GM21515 (cell line): Measurements from ENCODE around the gene COL19A1.

Experiments used
- ATAC-seq: cut with Tn5 transposase; IDR thresholded peaks from one replicate; pipeline ENCODE4 v1.9.1; 2021; ENCODE audit not compliant: unreplicated experiment

Gene COL19A1

DNA sequence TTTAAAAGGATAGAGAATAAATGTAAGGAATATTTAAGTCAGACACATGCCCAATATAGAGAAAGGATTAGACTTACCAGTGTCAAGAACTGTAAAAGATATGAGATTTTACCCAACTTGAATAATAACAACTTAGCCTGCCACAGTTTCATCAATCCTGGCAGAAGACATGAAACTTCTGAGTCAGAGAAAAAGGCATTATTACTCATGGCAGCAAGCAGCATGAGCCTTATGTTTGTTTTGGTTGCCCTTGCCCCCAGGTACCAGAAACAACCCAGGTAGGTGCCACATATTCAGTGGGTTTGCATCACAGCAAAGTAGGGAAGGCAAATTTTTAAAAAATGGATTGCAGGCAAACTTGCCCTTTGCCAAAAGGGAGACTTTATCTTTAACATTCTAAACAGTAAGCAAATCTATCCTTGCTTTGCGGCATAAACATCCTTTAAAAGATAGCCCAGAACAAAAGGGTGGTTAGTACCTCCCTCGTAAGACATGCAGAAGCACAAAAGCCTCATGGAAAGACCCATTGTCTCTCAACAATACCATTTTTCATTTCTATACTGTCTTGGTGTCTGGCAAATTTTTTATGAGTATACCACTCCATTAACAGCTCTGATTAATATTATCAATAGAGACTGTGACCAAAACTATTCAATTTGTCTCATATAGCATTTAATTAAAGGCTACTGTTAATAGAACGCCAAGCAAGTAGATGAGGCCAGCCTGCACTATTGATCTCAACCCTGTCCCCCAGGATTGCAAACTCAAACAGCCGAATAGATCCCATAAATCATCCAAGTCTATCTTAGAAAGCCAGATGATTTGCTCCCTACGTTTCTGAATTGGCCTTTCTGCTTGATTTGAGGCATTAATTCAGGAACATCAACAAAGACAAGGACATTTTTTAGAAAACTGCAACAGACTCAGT is 185.1 kb downstream of the COL19A1 start:
- ATAC-seq = no peak

DNA sequence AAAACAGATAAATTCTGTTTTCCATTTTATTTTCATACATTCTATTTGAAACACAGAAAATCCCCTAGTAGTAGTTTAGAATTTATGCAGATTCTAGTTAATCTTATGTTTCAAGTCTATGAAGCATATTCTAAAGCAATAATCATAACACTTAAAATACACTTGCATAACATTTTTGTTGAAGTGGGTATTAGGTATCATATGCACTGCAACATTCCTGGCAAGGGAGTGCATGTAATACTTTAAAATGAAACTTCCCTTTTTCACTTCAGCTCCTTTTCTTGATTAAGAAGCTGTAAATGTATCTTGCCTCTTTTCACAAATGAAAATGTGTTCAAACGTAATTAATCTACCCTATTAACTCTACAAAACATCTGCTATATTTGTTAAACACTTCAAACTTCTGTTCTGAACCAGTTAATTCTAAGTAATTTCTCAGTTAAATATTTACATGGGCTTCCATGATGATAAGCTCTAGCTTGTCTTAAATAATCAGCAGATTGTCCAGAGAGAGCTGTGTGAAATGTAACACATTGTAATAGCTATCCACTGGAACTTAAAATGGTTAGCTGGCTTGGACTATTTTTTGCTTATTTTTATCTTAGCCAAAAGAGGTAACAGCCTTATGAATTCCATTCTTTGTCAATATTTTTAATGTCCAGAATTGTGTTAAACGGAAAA is 192.8 kb downstream of the COL19A1 start:
- no peak for ATAC-seq

DNA sequence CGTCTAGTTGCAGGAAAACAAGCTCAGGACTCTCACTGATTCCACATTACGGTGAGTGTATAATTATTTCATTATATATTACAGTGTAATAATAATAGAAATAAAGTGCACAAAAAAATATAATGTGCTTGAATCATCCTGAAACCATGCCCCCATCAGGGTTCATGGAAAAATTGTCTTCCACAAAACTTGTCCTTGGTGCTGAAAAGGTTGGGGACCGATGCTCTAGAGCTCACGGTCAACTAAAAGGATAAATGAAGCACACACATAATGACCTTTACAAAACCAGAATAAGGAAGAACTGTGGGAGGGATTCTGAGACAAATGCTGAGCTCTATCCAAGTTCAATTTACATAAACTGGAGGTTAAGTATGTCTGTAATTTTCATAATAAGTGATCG is 194.3 kb downstream of the COL19A1 start:
- no peak for ATAC-seq

DNA sequence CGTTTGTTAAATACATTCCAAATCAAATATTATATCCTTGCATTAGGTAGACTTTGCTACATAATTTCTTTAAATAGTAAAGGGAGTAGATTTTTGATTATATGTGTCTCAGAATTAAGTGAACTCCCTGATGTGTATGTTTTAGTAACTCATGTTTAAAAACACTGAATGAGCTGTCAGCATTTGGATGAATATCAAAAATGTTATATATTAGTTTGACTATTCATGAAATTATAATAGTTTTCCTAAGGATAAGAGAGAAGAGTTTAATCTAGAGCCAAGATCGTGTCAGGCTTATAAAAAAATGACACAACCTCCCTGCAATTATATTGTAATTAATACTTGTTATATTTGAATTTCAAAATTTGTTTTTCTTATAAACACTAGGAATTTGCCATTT is 195.2 kb downstream of the COL19A1 start:
- no peak for ATAC-seq

DNA sequence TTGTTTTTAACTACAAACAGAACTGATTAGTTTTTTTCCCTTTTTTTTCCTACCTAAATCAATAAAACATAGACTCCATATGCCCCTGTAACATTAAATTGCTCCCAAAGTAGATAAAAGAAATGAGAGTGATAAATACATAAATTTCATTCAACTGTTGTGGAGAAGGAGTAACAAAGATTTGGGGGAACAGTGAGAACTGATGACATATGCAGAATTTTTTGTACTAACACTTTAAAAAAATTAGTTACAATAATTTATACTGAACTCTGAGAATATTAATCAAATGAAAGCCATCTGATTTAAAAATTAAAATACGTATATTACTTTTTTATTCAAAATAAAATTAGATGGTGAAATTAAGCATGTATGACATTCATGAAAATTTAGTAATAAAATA is 195.7 kb downstream of the COL19A1 start:
- no peak for ATAC-seq

DNA sequence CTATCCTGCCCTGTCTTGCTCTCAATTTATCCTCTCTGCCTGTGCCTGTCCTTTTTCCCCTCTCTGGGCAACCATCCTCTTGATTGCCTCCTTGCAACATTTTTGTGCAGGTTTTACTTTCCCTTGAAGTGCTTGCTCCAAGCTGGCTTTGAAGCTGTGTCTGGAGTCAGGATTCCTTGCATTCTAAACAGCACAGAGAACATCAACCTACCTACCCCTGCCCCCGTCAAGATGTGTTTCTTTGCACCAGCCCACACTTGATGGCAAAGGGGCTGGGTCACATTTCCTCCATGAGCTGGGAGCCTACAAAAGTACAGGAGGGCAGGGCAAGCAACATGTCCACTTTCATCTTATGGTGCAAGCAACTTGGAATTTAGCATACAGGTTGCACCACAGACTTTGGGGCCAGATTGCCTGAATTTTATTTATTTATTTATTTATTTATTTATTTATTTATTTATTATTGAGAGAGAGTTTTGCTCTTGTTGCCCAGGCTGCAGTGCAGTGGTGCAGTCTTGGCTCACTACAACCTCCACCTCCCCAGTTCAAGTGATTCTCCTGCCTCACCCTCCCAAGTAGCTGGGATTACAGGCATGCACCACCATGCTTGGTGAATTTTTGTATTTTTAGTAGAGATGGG is 206.3 kb downstream of the COL19A1 start:
- ATAC-seq = no peak

DNA sequence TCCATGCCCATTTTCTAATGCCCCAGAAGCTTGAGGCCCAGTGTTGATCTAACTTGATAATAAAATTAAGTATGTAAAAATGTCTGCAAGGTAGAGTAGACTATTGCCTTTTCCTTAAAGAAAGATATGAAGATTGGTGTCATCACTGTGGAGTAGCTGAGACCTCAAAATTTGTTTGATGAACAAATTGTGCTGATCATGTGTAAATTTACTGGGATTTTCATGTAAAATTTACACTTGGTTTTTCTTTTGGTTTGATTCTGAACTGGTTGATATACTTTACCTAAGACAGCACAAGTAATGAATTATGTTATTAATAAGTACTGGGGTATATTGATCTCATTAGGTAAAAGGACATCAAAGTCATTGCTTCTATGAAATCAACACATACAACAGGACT is 207.3 kb downstream of the COL19A1 start:
- ATAC-seq = no peak

DNA sequence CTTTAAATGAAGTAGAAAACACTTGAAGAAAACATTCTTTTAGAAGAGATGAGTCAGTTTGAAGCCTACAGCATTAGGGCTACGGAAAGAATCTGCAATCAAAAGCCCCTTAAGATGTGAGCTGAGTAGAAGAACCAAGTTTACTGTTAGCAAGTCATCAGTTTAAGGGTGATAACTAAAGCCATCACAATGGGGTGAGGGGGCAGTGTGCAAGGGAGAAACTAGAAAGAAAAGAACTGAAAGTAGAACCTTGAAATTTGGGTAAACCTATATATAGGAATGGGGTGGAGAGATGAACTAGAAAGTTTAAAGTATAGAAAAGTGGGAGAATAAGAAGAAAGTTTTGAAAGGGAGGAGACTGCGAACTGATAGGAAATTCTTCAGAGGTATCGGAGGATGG is 212.9 kb downstream of the COL19A1 start:
- no peak for ATAC-seq

DNA sequence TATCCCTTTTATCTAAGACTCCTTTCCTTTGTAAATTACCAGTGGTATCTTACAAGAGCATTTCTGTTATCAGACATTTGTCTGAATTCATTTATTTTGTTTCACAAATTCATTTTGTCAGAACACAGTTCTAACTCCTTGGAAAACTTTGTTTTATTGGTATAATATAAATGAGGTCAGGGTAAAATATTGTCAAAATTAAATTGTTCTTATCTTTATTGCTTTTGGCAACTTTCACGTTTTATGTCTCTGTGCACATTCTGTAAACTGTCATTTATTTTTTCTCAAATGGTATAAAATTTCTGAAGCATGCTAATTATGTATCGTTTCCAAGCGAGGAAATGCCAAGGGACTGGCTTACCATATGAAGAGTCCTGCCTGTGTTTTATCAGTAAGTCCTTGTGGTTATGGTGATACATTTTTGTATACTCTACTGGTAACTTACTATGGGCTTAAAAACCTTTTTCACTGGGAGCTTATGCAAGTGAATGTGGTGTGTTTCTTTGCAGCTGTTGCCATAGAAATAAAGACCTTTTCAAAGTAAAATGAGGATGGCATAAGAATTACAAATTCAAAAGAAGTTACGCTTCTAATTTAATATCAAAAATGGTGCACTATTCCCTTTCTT is 214.2 kb downstream of the COL19A1 start:
- ATAC-seq = no peak

DNA sequence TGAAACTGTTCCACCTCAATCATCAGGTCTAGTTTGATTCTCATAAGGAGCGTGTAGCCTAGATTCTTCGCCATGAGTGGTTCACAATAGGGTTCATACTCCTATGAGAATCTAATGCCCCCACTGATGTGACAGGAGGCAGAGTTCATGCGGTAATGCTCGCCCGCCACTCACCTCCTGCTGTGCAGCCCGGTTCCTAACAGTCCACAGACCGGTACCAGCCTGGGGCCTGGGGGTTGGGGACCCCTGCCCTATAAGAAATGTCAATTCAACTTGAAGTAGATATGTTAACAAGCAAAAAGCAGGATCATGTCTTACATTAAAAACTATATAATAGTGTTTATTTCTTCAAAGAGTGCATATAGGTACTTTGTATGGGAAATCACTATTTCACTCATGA is 216.5 kb downstream of the COL19A1 start:
- ATAC-seq = no peak

DNA sequence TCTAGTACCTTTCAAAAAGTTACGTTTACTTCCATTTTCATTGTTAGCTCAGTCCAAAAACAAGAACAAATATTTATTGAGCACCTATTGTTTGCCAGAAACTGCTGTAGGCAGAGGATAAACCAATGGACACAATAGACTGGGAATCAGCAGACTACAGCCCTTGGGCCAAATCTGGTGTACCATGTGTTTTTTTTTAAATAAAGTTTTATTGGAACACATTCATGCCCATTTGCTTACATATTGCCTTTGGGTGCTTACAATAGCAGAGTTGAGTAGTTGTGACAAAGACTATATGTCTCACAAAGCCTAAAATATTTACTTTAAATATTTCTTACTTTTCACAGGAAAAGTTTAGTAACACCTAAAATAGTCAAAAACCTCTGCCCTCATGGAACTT is 220.4 kb downstream of the COL19A1 start:
- ATAC-seq = no peak

DNA sequence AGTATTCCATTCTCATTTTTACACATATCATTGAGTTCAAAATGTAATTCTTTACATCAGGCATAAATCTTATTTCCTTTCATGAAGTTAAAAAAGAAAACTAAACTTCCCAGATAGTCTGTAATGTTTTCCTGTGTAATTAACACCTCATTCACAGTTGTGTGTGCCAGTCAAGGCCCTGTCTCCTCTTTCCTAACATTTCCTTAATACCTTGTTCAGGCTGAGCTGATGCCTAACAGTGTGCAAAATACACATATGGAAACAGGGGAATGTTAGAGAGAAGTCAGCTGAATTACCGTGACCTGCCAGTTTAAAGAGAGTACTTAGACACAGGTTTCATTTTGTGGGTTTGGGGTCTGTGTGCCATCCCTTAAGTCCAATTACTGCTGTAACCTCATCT is 227.8 kb downstream of the COL19A1 start:
- no peak for ATAC-seq

DNA sequence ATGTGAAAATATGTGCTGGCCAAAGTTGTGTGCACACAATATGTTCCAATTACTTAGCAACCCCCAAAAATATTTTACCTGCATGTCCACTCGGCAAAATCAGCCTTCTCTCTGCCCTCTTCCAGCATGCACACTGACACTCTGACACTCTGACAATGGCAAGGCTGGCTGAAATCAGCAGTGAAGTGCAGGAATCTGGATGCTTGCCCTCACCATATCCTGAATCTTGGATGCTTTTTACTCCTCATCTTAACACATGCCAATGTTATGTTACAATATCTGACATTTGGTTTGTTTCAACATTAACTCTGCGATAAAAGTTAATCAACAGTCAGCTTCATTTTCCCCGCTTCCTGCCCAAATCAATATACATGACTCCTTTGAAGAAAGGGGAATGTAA is 233.4 kb downstream of the COL19A1 start:
- no peak for ATAC-seq

DNA sequence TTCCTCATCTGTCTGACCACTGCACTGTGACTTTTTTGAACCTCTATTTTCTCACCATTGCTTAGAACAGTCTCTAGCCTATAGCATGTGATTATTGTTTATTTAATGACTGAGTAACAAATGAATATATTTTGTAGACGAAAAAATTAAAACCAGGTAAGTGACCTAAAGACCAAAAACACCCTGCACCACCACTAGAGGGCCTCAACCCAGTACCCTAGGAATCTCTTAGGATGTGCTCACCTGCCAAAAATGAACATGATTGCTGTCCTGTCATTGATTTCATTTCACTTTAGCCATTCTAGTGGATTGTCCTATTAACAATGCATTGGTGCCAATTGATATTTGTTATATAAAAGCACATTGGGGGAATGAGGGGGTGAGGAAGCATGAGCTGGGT is 237.4 kb downstream of the COL19A1 start:
- ATAC-seq = no peak

DNA sequence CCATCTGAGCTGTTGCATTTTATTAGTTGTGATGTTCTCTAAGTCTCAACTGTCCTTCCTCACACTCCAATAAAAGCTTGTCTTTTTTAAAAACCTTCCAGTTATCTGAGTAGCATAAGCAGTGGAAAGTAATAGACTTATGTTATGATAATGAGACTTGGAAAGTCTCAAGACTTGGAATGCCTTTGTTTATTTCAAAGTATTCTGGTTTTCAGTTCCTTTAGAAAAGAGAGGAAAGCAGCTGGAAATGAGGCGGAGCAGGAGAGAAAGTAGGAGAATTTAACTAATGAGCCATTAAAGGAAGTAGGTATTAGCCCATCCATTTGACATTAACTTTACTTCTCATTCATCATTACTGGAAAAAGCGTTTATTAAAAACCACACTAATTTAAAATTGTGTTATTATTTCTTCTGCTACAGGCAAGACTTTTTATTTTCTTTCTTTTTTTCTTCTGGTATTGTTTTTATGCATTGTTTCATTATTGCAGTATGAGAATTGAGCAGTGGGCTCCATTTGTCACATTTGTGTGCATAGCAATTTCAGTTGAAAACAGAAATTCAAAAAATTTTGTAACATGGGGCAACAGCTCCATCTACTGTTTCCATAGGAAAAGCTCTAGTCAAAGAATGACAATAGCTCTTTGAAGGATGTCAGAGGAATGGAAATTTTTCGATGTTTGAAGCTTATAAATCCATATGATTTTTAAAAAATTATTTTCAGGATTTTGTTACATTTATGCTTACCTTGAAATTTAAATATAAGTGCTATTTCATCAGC is 241.7 kb downstream of the COL19A1 start:
- ATAC-seq = peak; percentile 52

DNA sequence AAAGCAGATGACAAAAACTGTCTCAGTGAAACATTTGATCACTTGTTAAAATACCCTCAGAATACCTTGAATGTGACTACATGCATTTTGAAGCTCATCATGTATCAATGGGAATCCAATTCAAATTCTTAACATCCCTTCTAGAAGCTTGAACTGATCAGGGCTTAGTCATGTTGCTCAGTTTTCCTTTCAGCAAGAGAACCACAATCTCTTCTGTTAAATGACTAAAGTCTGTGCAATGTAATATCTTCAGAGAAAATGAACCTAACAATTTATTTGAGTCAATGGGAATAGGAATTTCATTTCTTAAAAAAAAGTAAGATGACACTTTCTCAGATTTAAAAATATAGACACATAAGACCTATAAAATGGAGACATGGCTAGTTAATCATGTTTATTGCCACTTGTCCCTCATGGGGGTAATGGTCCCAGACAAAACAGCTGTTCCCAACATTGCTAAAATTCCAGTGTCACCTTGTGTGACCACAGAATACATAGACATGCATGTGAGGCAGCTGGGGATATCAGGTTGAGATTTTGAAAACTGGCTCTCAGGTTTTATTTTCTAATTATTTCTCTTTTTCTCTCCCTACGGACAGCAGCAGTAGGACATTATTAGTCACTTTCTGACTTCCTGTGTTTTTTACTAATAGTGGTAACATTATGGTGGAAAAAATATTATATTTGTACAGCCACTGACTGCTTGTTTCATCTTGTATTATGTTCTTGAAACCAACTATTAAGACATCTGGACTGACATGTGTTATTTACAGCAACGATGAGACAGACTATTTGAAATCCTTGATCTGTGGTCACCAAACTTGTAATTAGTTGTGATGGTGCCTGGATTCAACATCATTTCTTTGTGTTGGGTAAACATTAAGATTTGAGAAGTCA is 244.0 kb downstream of the COL19A1 start:
- no peak for ATAC-seq

DNA sequence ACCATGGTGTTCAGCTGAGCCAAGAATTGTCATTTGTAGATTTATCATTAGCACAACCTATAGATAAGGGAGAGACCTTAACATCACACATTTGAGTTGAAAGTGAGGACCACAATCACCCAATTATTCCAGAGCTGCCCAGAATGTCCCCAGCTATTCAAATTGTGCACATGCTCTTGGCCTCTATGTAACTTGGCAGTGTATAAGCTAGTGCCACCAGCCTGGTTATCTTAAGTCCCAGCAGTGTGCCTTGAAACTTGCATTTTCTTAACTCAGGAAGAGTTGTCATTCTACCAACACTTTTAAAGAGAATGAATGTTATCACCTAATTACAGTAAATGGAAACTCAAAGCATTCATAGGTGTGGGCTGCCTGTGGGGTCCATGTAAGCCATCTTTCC is 245.4 kb downstream of the COL19A1 start:
- no peak for ATAC-seq

DNA sequence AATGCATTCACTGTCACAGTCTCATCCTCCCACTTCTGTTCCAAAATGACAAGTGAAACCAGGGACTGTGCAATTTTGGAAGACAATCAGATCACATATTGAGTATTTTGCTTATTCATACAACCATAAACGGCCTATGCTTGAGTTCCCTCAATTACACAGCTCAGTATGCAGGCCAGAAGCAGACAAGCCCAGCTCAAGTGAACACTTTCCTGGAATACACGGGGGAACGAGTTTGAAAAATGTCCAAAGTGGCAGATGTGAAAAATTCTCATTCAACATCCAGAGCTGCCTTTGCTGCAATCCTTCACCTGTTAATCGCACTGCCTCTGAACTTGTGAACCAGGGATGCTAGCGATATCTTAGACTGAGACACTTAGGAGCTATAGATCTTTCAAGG is 246.4 kb downstream of the COL19A1 start:
- no peak for ATAC-seq

DNA sequence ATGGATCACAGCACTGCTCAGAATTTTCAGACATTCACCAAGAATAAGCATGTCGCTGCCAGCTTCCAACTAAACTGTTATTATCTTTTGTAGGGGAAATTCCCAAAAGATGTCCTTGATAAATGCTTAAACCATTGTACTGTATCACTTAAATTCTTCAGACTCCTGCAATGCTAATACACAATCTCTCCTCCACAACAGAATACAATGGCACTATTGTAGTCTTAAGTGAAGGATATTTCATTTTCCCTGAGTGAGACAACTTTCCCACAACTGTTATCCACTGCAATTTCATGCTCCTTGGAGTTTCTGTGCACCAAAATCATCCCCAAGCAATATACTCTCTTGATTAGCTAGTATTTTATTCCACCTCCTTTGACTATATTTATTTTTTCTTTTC is 246.8 kb downstream of the COL19A1 start:
- ATAC-seq = no peak

DNA sequence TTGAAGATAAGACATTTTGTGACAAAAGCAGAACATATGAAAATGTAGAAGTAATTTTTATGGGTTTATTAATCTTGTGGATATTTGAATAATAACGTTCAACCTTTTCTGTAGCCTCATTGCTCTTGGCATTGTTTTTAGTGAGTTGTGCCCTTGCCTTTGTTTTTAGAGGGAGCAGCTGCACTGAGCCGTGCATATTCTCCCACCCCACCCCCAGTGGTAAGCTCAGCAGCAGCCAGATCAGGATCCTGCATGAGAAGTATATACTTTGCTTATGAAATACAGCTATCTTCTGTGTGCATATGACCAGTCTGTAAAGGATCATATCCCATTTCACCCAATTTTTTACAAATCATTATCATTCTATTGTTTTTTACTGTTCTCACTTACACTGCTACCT is 252.3 kb downstream of the COL19A1 start:
- ATAC-seq = no peak
